Osteoblast (primary cell): Measurements from ENCODE around the gene NISCH. TPM values are rescaled to one million over a fixed set of nuclear protein-coding genes. Genes with fewer than 3 reads are reported as not detected.

Experiments
- DNase-seq: peaks from one replicate; pipeline ENCODE4 v3.0.0; 2011; ENCODE audit warnings: low spot score, mixed read lengths; ENCODE audit not compliant: insufficient read length; ENCODE audit errors: missing footprints
- H2AFZ ChIP-seq: 2 replicates; pipeline ENCODE4 v1.6.0; 2011; ENCODE audit warnings: mild to moderate bottlenecking, low read length
- H3K27ac ChIP-seq: 2 replicates; pipeline ENCODE4 v1.5.1; 2011; ENCODE audit warnings: mild to moderate bottlenecking, low read depth, low read length, moderate library complexity
- H3K27me3 ChIP-seq: 2 replicates; pipeline ENCODE4 v1.6.0; 2012; ENCODE audit warnings: mild to moderate bottlenecking, control low read depth, inconsistent platforms, low read length, moderate library complexity; ENCODE audit not compliant: insufficient read depth
- H3K36me3 ChIP-seq: 2 replicates; pipeline ENCODE4 v1.5.1; 2011; ENCODE audit warnings: mild to moderate bottlenecking, low read length, control low read depth, moderate library complexity; ENCODE audit not compliant: insufficient read depth
- H3K4me1 ChIP-seq: 2 replicates; pipeline ENCODE4 v1.5.1; 2011; ENCODE audit warnings: mild to moderate bottlenecking, low read length, control low read depth, moderate library complexity; ENCODE audit not compliant: insufficient read depth
- H3K4me2 ChIP-seq: 2 replicates; pipeline ENCODE4 v1.6.0; 2011; ENCODE audit warnings: mild to moderate bottlenecking, low read length; ENCODE audit not compliant: insufficient read depth
- H3K4me3 ChIP-seq: fragments of 200-600 bp; sonication (generic); 3 replicates; pipeline ENCODE4 v1.5.1; 2012; ENCODE audit warnings: mild to moderate bottlenecking, low read length, inconsistent platforms; ENCODE audit not compliant: insufficient read depth
- H3K79me2 ChIP-seq: 2 replicates; pipeline ENCODE4 v1.6.0; 2012; ENCODE audit warnings: mild to moderate bottlenecking, low read length, control low read depth, inconsistent platforms; ENCODE audit not compliant: insufficient read depth
- H3K9me3 ChIP-seq: 2 replicates; pipeline ENCODE4 v1.5.1; 2011; ENCODE audit warnings: low read depth, low read length, control low read depth
- H4K20me1 ChIP-seq: 2 replicates; pipeline ENCODE4 v1.6.0; 2012; ENCODE audit warnings: mild to moderate bottlenecking, low read length, control low read depth; ENCODE audit not compliant: insufficient read depth
- CTCF ChIP-seq: IDR thresholded peaks from 2 replicates; pipeline ENCODE4 v1.5.1; 2011; ENCODE audit warnings: mild to moderate bottlenecking, low read depth, low read length, moderate library complexity; ENCODE audit errors: extremely low read depth
- total RNA-seq: library from RNA; depleted of rRNA; stranded (reverse); fragments of >200 nt; gene quantifications from 2 replicates; pipeline ENCODE4 v1.2.3, GENCODE V29; 2012

The NISCH gene
- total RNA-seq, 1 donor, result 83.2 TPM

GRCh38 chr3:52532517-52532837 is 77.1 kb downstream of the NISCH start:
- Histone ChIP-seq H3K36me3 (peaks cover 21% of the 10 kb centered on the region), H3K27me3 (no peaks in the 10 kb centered on the region), H3K27ac (peak overlapping the region; percentile 58), H2AFZ (peak overlapping the region; percentile 65), H3K4me1 (peaks cover 45% of the 10 kb centered on the region), H3K4me3 (peak overlapping the region; percentile 79), H3K4me2 (peak overlapping the region; percentile 95), H3K79me2 (peaks cover 55% of the 10 kb centered on the region), H4K20me1 (peaks cover 46% of the 10 kb centered on the region), H3K9me3 (no peaks in the 10 kb centered on the region)
- no peak for TF ChIP-seq CTCF
- peak; percentile 97 for DNase-seq

GRCh38 chr3:52532838-52533622 is 77.6 kb downstream of the NISCH start:
- Histone ChIP-seq H3K27me3 (no peaks in the 10 kb centered on the region), H2AFZ (peak overlapping the region; percentile 65), H3K36me3 (peaks cover 16% of the 10 kb centered on the region), H3K27ac (peak overlapping the region; percentile 58), H3K9me3 (no peaks in the 10 kb centered on the region), H4K20me1 (peaks cover 51% of the 10 kb centered on the region), H3K4me2 (peak overlapping the region; percentile 95), H3K4me1 (peaks cover 51% of the 10 kb centered on the region), H3K4me3 (peak overlapping the region; percentile 79), H3K79me2 (peaks cover 60% of the 10 kb centered on the region)
- peak; percentile 96 for DNase-seq
- TF ChIP-seq CTCF, result no peak

- Histone ChIP-seq H4K20me1 (peaks cover 52% of the 10 kb centered on the region), H3K36me3 (peaks cover 10% of the 10 kb centered on the region), H3K4me1 (peaks cover 58% of the 10 kb centered on the region), H3K27me3 (no peaks in the 10 kb centered on the region), H2AFZ (peak within 1 kb of the TSS; percentile 65), H3K27ac (peak within 1 kb of the TSS; percentile 60), H3K4me3 (peak within 1 kb of the TSS; percentile 79), H3K79me2 (peaks cover 67% of the 10 kb centered on the region), H3K4me2 (peak within 1 kb of the TSS; percentile 95), H3K9me3 (no peaks in the 10 kb centered on the region)
- TF ChIP-seq CTCF, result no peak
- peak; percentile 99 for DNase-seq
Observed at GRCh38 chr3:52533623-52534280, 78.3 kb downstream of the NISCH start, which contains the start of gene NT5DC2. NT5DC2 (minus strand) TSS chr3:52533857; CDS start chr3:52533737, 120 bp downstream.
